PC-3 (cell line): ENCODE results near the gene SH3RF3.

ENCODE experiments used
- EZH2 ChIP-seq: fragments of 300-600 bp; sonication (generic); IDR thresholded peaks from one replicate; pipeline ENCODE4 v1.6.1; 2017; ENCODE audit warnings: antibody characterized with exemption, mild to moderate bottlenecking, low read length; ENCODE audit not compliant: unreplicated experiment
- EZH2phosphoT487 ChIP-seq: fragments of 300-600 bp; sonication (generic); IDR thresholded peaks from 2 replicates; pipeline ENCODE4 v1.6.1; 2018; ENCODE audit warnings: mild to moderate bottlenecking, antibody characterized with exemption, low read length, borderline replicate concordance
- TF ChIP-seq, protein P1 (sequence below): fragments of 300-600 bp; sonication (generic); conservative IDR thresholded peaks from 2 replicates; pipeline ENCODE4 v1.5.1; 2017; ENCODE audit warnings: antibody characterized with exemption, low read depth, mild to moderate bottlenecking, low read length

DNA sequence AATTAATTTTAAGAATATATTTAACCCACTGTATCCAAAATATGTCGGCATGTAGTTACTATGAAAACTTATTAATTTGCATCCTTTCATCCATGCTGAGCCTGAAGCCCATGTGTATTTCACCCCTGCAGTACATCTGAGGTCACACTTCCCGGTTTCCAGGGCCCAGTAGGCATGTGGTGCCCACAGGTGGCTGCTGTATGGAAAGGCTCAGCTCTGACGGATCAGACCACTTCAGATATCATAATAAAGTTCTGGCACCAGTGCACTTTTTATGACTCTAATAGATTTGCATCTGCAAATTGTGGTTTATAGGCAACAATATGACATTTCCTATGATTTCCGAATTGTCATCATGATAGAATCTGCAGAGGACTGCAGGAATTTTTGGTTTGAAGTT lies 22.5 kb downstream of the SH3RF3 start:
- TF ChIP-seq EZH2 (no peak), EZH2phosphoT487 (no peak)
- TF ChIP-seq, protein P1, sequence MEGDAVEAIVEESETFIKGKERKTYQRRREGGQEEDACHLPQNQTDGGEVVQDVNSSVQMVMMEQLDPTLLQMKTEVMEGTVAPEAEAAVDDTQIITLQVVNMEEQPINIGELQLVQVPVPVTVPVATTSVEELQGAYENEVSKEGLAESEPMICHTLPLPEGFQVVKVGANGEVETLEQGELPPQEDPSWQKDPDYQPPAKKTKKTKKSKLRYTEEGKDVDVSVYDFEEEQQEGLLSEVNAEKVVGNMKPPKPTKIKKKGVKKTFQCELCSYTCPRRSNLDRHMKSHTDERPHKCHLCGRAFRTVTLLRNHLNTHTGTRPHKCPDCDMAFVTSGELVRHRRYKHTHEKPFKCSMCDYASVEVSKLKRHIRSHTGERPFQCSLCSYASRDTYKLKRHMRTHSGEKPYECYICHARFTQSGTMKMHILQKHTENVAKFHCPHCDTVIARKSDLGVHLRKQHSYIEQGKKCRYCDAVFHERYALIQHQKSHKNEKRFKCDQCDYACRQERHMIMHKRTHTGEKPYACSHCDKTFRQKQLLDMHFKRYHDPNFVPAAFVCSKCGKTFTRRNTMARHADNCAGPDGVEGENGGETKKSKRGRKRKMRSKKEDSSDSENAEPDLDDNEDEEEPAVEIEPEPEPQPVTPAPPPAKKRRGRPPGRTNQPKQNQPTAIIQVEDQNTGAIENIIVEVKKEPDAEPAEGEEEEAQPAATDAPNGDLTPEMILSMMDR, result no peak
